ENCODE measurements around the gene WWOX. TPM values are rescaled to one million over a fixed set of nuclear protein-coding genes. Genes with fewer than 3 reads are reported as not detected.

The WWOX gene
- polyA plus RNA-seq, 1 donor from 2014 or later = 25.6 TPM

DNA sequence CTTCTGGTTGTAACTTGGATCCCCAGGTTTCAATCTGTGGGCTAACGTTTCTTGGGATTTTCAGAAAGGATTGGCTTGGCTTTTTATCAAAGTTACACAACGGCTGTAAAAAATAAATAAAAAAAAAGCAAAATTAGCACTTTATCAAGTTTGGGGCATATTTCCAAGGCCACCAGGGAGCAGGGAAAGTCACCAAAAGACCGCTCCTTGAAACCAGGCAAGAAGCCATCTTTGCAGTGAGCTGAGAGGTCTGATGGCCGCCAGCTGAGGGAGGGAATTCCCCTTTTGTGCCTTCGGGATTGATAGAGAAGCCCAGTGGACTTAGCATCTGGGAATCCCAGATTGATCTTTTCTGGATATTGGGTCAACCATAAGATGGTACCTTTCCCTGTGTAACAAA is 192.2 kb downstream of the WWOX start:
- no peaks in the 10 kb centered on the region for H3K9me2 ChIP-seq (ENCODE audit: insufficient read depth, low read length)
- H3K27ac ChIP-seq (ENCODE audit: low read length) = no peak overlapping the region
- no peaks in the 10 kb centered on the region for H3K36me3 ChIP-seq (ENCODE audit: insufficient read depth, low read length)
- H3K4me2 ChIP-seq (ENCODE audit: low read length) = no peak overlapping the region
- no peaks in the 10 kb centered on the region for H4K20me1 ChIP-seq (ENCODE audit: insufficient read depth)
- H3K4me3 ChIP-seq (ENCODE audit: low read length) = no peak overlapping the region
- H2AFZ ChIP-seq (ENCODE audit: low read depth, low read length) = no peak overlapping the region
- no peaks in the 10 kb centered on the region for H3K9me3 ChIP-seq (ENCODE audit: low read length)
- no peak for TF ChIP-seq EP300 (conservative IDR thresholded peaks at IDR 0.05; ENCODE audit: poor library complexity, severe bottlenecking)
- TF ChIP-seq SMC3 (conservative IDR thresholded peaks at IDR 0.05; ENCODE audit: poor library complexity) = no peak
- no peak for TF ChIP-seq MXI1 (conservative IDR thresholded peaks at IDR 0.05; ENCODE audit: poor library complexity, severe bottlenecking)
- TF ChIP-seq, protein P1, sequence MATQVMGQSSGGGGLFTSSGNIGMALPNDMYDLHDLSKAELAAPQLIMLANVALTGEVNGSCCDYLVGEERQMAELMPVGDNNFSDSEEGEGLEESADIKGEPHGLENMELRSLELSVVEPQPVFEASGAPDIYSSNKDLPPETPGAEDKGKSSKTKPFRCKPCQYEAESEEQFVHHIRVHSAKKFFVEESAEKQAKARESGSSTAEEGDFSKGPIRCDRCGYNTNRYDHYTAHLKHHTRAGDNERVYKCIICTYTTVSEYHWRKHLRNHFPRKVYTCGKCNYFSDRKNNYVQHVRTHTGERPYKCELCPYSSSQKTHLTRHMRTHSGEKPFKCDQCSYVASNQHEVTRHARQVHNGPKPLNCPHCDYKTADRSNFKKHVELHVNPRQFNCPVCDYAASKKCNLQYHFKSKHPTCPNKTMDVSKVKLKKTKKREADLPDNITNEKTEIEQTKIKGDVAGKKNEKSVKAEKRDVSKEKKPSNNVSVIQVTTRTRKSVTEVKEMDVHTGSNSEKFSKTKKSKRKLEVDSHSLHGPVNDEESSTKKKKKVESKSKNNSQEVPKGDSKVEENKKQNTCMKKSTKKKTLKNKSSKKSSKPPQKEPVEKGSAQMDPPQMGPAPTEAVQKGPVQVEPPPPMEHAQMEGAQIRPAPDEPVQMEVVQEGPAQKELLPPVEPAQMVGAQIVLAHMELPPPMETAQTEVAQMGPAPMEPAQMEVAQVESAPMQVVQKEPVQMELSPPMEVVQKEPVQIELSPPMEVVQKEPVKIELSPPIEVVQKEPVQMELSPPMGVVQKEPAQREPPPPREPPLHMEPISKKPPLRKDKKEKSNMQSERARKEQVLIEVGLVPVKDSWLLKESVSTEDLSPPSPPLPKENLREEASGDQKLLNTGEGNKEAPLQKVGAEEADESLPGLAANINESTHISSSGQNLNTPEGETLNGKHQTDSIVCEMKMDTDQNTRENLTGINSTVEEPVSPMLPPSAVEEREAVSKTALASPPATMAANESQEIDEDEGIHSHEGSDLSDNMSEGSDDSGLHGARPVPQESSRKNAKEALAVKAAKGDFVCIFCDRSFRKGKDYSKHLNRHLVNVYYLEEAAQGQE (IDR thresholded peaks at IDR 0.05; ENCODE audit: borderline replicate concordance) = no peak
- no peak for TF ChIP-seq TAF1 (IDR thresholded peaks at IDR 0.05; ENCODE audit: low read depth)
- TF ChIP-seq, protein P2, sequence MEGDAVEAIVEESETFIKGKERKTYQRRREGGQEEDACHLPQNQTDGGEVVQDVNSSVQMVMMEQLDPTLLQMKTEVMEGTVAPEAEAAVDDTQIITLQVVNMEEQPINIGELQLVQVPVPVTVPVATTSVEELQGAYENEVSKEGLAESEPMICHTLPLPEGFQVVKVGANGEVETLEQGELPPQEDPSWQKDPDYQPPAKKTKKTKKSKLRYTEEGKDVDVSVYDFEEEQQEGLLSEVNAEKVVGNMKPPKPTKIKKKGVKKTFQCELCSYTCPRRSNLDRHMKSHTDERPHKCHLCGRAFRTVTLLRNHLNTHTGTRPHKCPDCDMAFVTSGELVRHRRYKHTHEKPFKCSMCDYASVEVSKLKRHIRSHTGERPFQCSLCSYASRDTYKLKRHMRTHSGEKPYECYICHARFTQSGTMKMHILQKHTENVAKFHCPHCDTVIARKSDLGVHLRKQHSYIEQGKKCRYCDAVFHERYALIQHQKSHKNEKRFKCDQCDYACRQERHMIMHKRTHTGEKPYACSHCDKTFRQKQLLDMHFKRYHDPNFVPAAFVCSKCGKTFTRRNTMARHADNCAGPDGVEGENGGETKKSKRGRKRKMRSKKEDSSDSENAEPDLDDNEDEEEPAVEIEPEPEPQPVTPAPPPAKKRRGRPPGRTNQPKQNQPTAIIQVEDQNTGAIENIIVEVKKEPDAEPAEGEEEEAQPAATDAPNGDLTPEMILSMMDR (IDR thresholded peaks at IDR 0.05; ENCODE audit: poor library complexity, severe bottlenecking) = no peak
- TF ChIP-seq RAD21 (conservative IDR thresholded peaks at IDR 0.05) = no peak
- TF ChIP-seq POLR2AphosphoS5 (IDR thresholded peaks at IDR 0.05) = no peak
- TF ChIP-seq EZH2 (IDR thresholded peaks at IDR 0.05; ENCODE audit: borderline replicate concordance, insufficient read depth, low read length, poor library complexity, severe bottlenecking) = no peak
- no peak overlapping the region for H3K9ac ChIP-seq (ENCODE audit: low read length)
- H3K79me2 ChIP-seq (replicated peaks; ENCODE audit: insufficient read depth, low read length) = no peaks in the 10 kb centered on the region
- no peaks in the 10 kb centered on the region for H3F3A ChIP-seq (ENCODE audit: insufficient read depth, low read length, poor library complexity, severe bottlenecking)
- H3K27me3 ChIP-seq (ENCODE audit: insufficient read depth, low read depth, low read length) = no peaks in the 10 kb centered on the region

DNA sequence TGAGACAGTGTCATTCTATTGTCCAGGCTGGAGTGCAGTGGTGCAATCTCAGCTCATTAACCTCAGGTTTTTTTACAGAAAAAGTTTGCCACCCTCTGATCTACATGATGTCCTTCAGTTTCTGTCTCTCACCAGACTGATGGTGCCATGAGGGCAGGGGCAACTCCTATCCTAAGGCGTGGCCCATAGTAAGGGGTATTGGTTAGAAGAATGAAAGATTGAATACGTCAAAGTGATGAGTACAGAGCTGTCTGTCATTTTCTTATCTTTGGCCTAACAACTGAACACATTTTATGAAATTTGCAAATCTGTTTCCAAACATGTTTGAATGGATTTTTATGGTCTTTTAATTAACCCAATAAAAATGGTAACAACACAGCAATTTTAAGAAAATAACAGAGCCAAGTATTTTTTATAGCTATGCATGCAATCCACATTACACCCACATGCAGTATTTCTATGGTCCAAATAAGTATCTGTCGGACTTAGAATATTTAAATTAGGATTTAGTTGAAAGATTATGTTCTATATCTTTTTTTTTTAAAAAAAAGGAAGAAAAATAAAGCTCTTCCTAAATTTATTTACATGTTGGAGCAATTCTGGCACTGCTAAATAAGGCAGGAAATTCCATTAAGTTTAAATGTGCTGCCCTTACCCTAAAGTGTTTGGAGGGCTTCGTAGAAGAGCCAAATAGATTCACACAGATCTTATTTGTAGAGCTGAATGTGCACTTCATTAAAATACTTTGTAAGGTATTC is 192.8 kb downstream of the WWOX start:
- Histone ChIP-seq H3K4me3 (ENCODE audit: low read length) (no peak overlapping the region), H3K9ac (ENCODE audit: low read length) (no peak overlapping the region), H3K79me2 (replicated peaks; ENCODE audit: insufficient read depth, low read length) (no peaks in the 10 kb centered on the region), H3K27ac (ENCODE audit: low read length) (no peak overlapping the region), H3K9me2 (ENCODE audit: insufficient read depth, low read length) (no peaks in the 10 kb centered on the region), H2AFZ (ENCODE audit: low read depth, low read length) (no peak overlapping the region), H3K4me2 (ENCODE audit: low read length) (no peak overlapping the region), H3F3A (ENCODE audit: insufficient read depth, low read length, poor library complexity, severe bottlenecking) (no peaks in the 10 kb centered on the region), H4K20me1 (ENCODE audit: insufficient read depth) (no peaks in the 10 kb centered on the region), H3K27me3 (ENCODE audit: insufficient read depth, low read depth, low read length) (no peaks in the 10 kb centered on the region), H3K9me3 (ENCODE audit: low read length) (no peaks in the 10 kb centered on the region), H3K36me3 (ENCODE audit: insufficient read depth, low read length) (no peaks in the 10 kb centered on the region)
- TF ChIP-seq, protein P1 (IDR thresholded peaks at IDR 0.05; ENCODE audit: borderline replicate concordance) = no peak
- TF ChIP-seq TAF1 (IDR thresholded peaks at IDR 0.05; ENCODE audit: low read depth) (no peak), EP300 (conservative IDR thresholded peaks at IDR 0.05; ENCODE audit: poor library complexity, severe bottlenecking) (no peak), EZH2 (IDR thresholded peaks at IDR 0.05; ENCODE audit: borderline replicate concordance, insufficient read depth, low read length, poor library complexity, severe bottlenecking) (no peak), MXI1 (conservative IDR thresholded peaks at IDR 0.05; ENCODE audit: poor library complexity, severe bottlenecking) (no peak), POLR2AphosphoS5 (IDR thresholded peaks at IDR 0.05) (no peak), SMC3 (conservative IDR thresholded peaks at IDR 0.05; ENCODE audit: poor library complexity) (no peak), RAD21 (conservative IDR thresholded peaks at IDR 0.05) (no peak)
- TF ChIP-seq, protein P2 (IDR thresholded peaks at IDR 0.05; ENCODE audit: poor library complexity, severe bottlenecking) = no peak

Measured in neural cell (in vitro differentiated cells).